ENCODE measurements around the gene SOD2.
A peak's percentile ranks its signal among the peaks of the same experiment; 100 is the strongest.
"Not testable (repeated sequence)": the region's sequence is repeated elsewhere in the genome, so short reads cannot be mapped to it uniquely, and the experiment has no call there.

Gene SOD2

DNA sequence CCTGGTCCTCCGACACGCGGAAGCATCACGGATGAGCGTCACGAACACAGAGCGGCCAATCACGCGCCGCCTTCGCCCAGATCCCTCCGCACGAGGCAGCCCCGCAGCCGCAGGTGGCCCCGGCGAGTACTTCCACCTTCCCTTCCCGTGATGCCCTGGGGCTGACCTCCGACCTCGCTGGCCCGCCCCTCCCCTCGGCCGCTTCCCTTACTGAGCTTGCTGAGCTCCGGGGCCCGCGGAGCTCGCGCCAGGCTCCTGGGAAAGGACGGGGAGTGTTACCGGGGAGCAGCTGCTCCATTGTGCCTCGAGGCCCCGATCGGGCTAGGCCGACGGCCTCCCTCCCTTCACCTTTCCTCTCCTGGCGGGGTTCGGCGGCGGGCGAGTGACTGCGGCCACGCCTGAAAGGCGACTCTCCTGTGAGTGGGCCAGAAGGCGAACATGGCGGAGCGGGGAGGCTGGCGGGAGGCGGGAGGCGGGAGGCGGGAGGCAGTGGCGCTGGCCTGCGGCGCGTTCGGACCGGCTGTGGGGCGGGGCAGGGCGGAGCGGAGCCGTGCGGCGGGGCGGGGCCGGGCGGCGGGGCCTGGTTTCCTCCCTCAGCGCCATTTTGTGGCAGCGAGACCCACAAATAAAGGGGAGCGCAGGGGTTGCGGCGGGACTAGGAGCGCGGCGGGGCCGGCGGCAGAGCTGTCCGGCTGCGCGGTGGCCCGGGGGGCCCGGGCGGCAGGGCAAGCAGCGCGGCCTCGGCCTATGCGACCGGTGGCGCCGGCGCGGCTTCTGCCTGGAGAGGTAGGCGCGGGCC is 34.1 kb upstream of the SOD2 start, which contains the start of gene WTAP:
Gene WTAP (plus strand): TSS at position 589 of the 799 bp plus-strand sequence. CDS start 8,760 bp downstream, outside the sequence.
- TF ChIP-seq EZH2phosphoT487 (IDR thresholded peaks at IDR 0.05; ENCODE audit: low read depth) (no peak), CTCF (IDR thresholded peaks at IDR 0.05; ENCODE audit: low read depth, low read length) (no peak)
- Histone ChIP-seq H3K4me2 (ENCODE audit: low read length) (peak within 1 kb of the TSS; percentile 99), H3K4me3 (ENCODE audit: low read length) (peak within 1 kb of the TSS; percentile 100), H4K20me1 (ENCODE audit: insufficient read depth, low read length) (peaks cover 42% of the 10 kb centered on the region), H2AFZ (ENCODE audit: low read depth, low read length) (peak within 1 kb of the TSS; percentile 77), H3K27me3 (ENCODE audit: low read depth, low read length) (no peaks in the 10 kb centered on the region), H3K27ac (ENCODE audit: low read length) (peak within 1 kb of the TSS; percentile 97), H3K36me3 (replicated peaks; ENCODE audit: low read depth, low read length) (peaks cover 11% of the 10 kb centered on the region), H3K9ac (ENCODE audit: low read length) (peak within 1 kb of the TSS; percentile 98), H3K9me3 (ENCODE audit: insufficient read depth, low read length) (no peaks in the 10 kb centered on the region), H3K4me1 (ENCODE audit: low read length) (peaks cover 16% of the 10 kb centered on the region), H3K79me2 (ENCODE audit: low read length) (peaks cover 94% of the 10 kb centered on the region)

- H2AFZ ChIP-seq (ENCODE audit: low read depth, low read length): peak overlapping the region; percentile 62; the same call in 1 of the 2 replicates
- TF ChIP-seq EZH2phosphoT487 (IDR thresholded peaks at IDR 0.05; ENCODE audit: low read depth) (no peak), CTCF (IDR thresholded peaks at IDR 0.05; ENCODE audit: low read depth, low read length) (no peak)
Measured at GRCh38 chr6:159726255-159726917, 33.3 kb upstream of the SOD2 start.

GRCh38 chr6:159725208-159725607 is 32.2 kb upstream of the SOD2 start:
- H3K4me2 ChIP-seq (ENCODE audit: low read length): peak overlapping the region; percentile 99; the same call in 1 of the 2 replicates
- H3K79me2 ChIP-seq (ENCODE audit: low read length): peaks cover 76% of the 10 kb centered on the region
- not testable (repeated sequence) for H3K36me3 ChIP-seq (replicated peaks; ENCODE audit: low read depth, low read length)

More at GRCh38 chr6:159726255-159726917, 33.3 kb upstream of the SOD2 start:
- Histone ChIP-seq H3K79me2 (ENCODE audit: low read length) (peaks cover 88% of the 10 kb centered on the region), H3K9me3 (ENCODE audit: insufficient read depth, low read length) (no peaks in the 10 kb centered on the region), H3K4me1 (ENCODE audit: low read length) (peaks cover 13% of the 10 kb centered on the region), H3K4me2 (ENCODE audit: low read length) (peak overlapping the region; percentile 99), H3K36me3 (replicated peaks; ENCODE audit: low read depth, low read length) (peaks cover 7% of the 10 kb centered on the region), H3K9ac (ENCODE audit: low read length) (peak overlapping the region; percentile 98), H3K4me3 (ENCODE audit: low read length) (peak overlapping the region; percentile 100), H3K27me3 (ENCODE audit: low read depth, low read length) (no peaks in the 10 kb centered on the region), H4K20me1 (ENCODE audit: insufficient read depth, low read length) (peaks cover 35% of the 10 kb centered on the region), H3K27ac (ENCODE audit: low read length) (peak overlapping the region; percentile 97)

GRCh38 chr6:159724778-159725177 is 31.7 kb upstream of the SOD2 start:
- H3K4me2 ChIP-seq (ENCODE audit: low read length): no peak overlapping the region
- no peaks in the 10 kb centered on the region for H3K36me3 ChIP-seq (replicated peaks; ENCODE audit: low read depth, low read length)
- H3K79me2 ChIP-seq (ENCODE audit: low read length): peaks cover 72% of the 10 kb centered on the region
- TF ChIP-seq CTCF (IDR thresholded peaks at IDR 0.05; ENCODE audit: low read depth, low read length): no peak
- no peak for TF ChIP-seq EZH2phosphoT487 (IDR thresholded peaks at IDR 0.05; ENCODE audit: low read depth)
- H3K4me1 ChIP-seq (ENCODE audit: low read length): peaks cover 5% of the 10 kb centered on the region
- H3K27me3 ChIP-seq (ENCODE audit: low read depth, low read length): no peaks in the 10 kb centered on the region
- no peak overlapping the region for H3K9ac ChIP-seq (ENCODE audit: low read length)
- no peak overlapping the region for H3K4me3 ChIP-seq (ENCODE audit: low read length)
- H3K27ac ChIP-seq (ENCODE audit: low read length): no peak overlapping the region
- H2AFZ ChIP-seq (ENCODE audit: low read depth, low read length): no peak overlapping the region
- peaks cover 19% of the 10 kb centered on the region for H4K20me1 ChIP-seq (ENCODE audit: insufficient read depth, low read length)
- H3K9me3 ChIP-seq (ENCODE audit: insufficient read depth, low read length): no peaks in the 10 kb centered on the region

More at GRCh38 chr6:159725208-159725607, 32.2 kb upstream of the SOD2 start:
- H4K20me1 ChIP-seq (ENCODE audit: insufficient read depth, low read length): peaks cover 23% of the 10 kb centered on the region
- H3K4me1 ChIP-seq (ENCODE audit: low read length); H3K27me3 ChIP-seq (ENCODE audit: low read depth, low read length); H3K27ac ChIP-seq (ENCODE audit: low read length); H3K9me3 ChIP-seq (ENCODE audit: insufficient read depth, low read length); H3K4me3 ChIP-seq (ENCODE audit: low read length); H2AFZ ChIP-seq (ENCODE audit: low read depth, low read length): not testable (repeated sequence)
- peak overlapping the region; percentile 98; the same call in 1 of the 2 replicates for H3K9ac ChIP-seq (ENCODE audit: low read length)
